HepG2 (cell line): ENCODE results near the gene RIPK1. TPM values are rescaled to one million over a fixed set of nuclear protein-coding genes. Genes with fewer than 3 reads are reported as not detected.
A peak's percentile ranks its signal among the peaks of the same experiment; 100 is the strongest.

Source experiments
- HOXA5 ChIP-seq: sonication (generic); formaldehyde crosslinking; IDR thresholded peaks from 2 replicates; pipeline ENCODE4 v1.4.0; 2020; ENCODE audit warnings: missing genetic modification reagents
- KLF15 ChIP-seq: sonication (generic); formaldehyde crosslinking; IDR thresholded peaks from 2 replicates; pipeline ENCODE4 v1.8.1; 2023; ENCODE audit warnings: borderline replicate concordance, mild to moderate bottlenecking, inconsistent platforms, missing genetic modification reagents, mixed read lengths
- MAFK ChIP-seq, 2 experiments: IDR thresholded peaks in 1 of 2; conservative IDR thresholded peaks in 1 of 2; 2 replicates each; pipeline ENCODE4 v1.6.1; 2011; ENCODE audit warnings: improper control_type of control experiment in 2 of 2, low read length in 2 of 2
- MLX ChIP-seq: IDR thresholded peaks from 2 replicates; pipeline ENCODE4 v1.6.1; 2016
- NFE2L1 ChIP-seq: sonication (generic); formaldehyde crosslinking; IDR thresholded peaks from 2 replicates; pipeline ENCODE4 v1.4.0; 2020; ENCODE audit warnings: missing genetic modification reagents, mild to moderate bottlenecking, borderline replicate concordance
- NKX3-1 ChIP-seq: sonication (generic); formaldehyde crosslinking; IDR thresholded peaks from 2 replicates; pipeline ENCODE4 v1.5.0; 2020; ENCODE audit warnings: missing genetic modification reagents
- SAP130 ChIP-seq: IDR thresholded peaks from 2 replicates; pipeline ENCODE4 v1.6.1; 2016; ENCODE audit warnings: low read depth
- STAT5B ChIP-seq: sonication (generic); formaldehyde crosslinking; IDR thresholded peaks from 2 replicates; pipeline ENCODE4 v1.4.0; 2020; ENCODE audit warnings: missing genetic modification reagents
- WIZ ChIP-seq: sonication (generic); formaldehyde crosslinking; IDR thresholded peaks from 2 replicates; pipeline ENCODE4 v1.5.1; 2020; ENCODE audit warnings: mild to moderate bottlenecking, missing genetic modification reagents
- ZC3H13 ChIP-seq: sonication (generic); formaldehyde crosslinking; IDR thresholded peaks from 2 replicates; pipeline ENCODE4 v1.8.1; 2023; ENCODE audit warnings: mild to moderate bottlenecking, missing genetic modification reagents, moderate library complexity
- ZKSCAN1 ChIP-seq: fragments of 150-350 bp; IDR thresholded peaks from 2 replicates; pipeline ENCODE4 v1.6.1; 2014; ENCODE audit warnings: low read length
- ZNF274 ChIP-seq: sonication (generic); formaldehyde crosslinking; IDR thresholded peaks from 2 replicates; pipeline ENCODE4 v1.5.1; 2020; ENCODE audit warnings: mild to moderate bottlenecking, missing genetic modification reagents
- ZNF275 ChIP-seq: sonication (generic); formaldehyde crosslinking; IDR thresholded peaks from 2 replicates; pipeline ENCODE4 v1.8.0; 2022; ENCODE audit warnings: missing genetic modification reagents, mild to moderate bottlenecking, inconsistent platforms, borderline replicate concordance
- ZNF569 ChIP-seq: sonication (generic); formaldehyde crosslinking; IDR thresholded peaks from 2 replicates; pipeline ENCODE4 v1.5.0; 2020; ENCODE audit warnings: mild to moderate bottlenecking, missing genetic modification reagents, moderate library complexity, borderline replicate concordance
- ZNF704 ChIP-seq: sonication (generic); formaldehyde crosslinking; IDR thresholded peaks from 2 replicates; pipeline ENCODE4 v1.8.1; 2023; ENCODE audit warnings: mild to moderate bottlenecking, inconsistent platforms, moderate library complexity, missing genetic modification reagents, borderline replicate concordance
- ZNF782 ChIP-seq: sonication (generic); formaldehyde crosslinking; IDR thresholded peaks from 2 replicates; pipeline ENCODE4 v1.4.0; 2020; ENCODE audit warnings: missing genetic modification reagents, mild to moderate bottlenecking, borderline replicate concordance
- polyA plus RNA-seq, 8 experiments: library from polyadenylated mRNA; depleted of rRNA in 3 of 8; stranded (reverse) in 7 of 8; unstranded in 1 of 8; fragments of >200 nt; fragmentation: Illumina TruSeq in 4 of 8; extraction: Trizol in 4 of 8; gene quantifications; 2 replicates each; pipeline versions ENCODE4 v1.2.1 to v1.2.3, GENCODE V29; 2011 to 2016; ENCODE audit warnings: low read depth in 4 of 8, missing spikeins in 1 of 8, mixed read lengths in 1 of 8; ENCODE audit not compliant: insufficient read depth in 1 of 8
- total RNA-seq, 5 experiments: library from RNA; depleted of rRNA; stranded (reverse); fragments of >200 nt; fragmentation: Illumina TruSeq; extraction: Trizol; gene quantifications; 2 replicates each; pipeline ENCODE4 v1.2.3, GENCODE V29; 2016; ENCODE audit warnings: low read depth in 1 of 5
- TF ChIP-seq, protein P1 (sequence below): sonication (generic); formaldehyde crosslinking; IDR thresholded peaks from 2 replicates; pipeline ENCODE4 v1.4.0; 2020; ENCODE audit warnings: mild to moderate bottlenecking, missing genetic modification reagents
- TF ChIP-seq, protein P2 (sequence below): sonication (generic); formaldehyde crosslinking; IDR thresholded peaks from 2 replicates; pipeline ENCODE4 v1.8.0; 2022; ENCODE audit warnings: mild to moderate bottlenecking, missing genetic modification reagents
- TF ChIP-seq, protein P3 (sequence below): sonication (generic); formaldehyde crosslinking; IDR thresholded peaks from 2 replicates; pipeline ENCODE4 v1.5.1; 2020; ENCODE audit warnings: mild to moderate bottlenecking, moderate library complexity, missing genetic modification reagents
- TF ChIP-seq, protein P4 (sequence below): sonication (generic); formaldehyde crosslinking; IDR thresholded peaks from 2 replicates; pipeline ENCODE4 v1.4.0; 2020; ENCODE audit warnings: mild to moderate bottlenecking, missing genetic modification reagents
- TF ChIP-seq, protein P5 (sequence below): sonication (generic); formaldehyde crosslinking; IDR thresholded peaks from 2 replicates; pipeline ENCODE4 v1.8.0; 2023; ENCODE audit warnings: mild to moderate bottlenecking, missing genetic modification reagents

RIPK1 gene
- total and polyA plus RNA-seq, 2 of the 13 experiments (the other 11 are each of a cell fraction or from before 2014, with no cell fraction given), result 9.0 to 10.3 TPM

GRCh38 chr6:3139090-3139903 lies 71.0 kb downstream of the RIPK1 start (continued):
- peak; percentile 51; the same call in 1 of the 2 replicates for TF ChIP-seq ZNF274
- TF ChIP-seq WIZ, result no peak
- TF ChIP-seq SAP130, result peak; percentile 100
- TF ChIP-seq, protein P1, sequence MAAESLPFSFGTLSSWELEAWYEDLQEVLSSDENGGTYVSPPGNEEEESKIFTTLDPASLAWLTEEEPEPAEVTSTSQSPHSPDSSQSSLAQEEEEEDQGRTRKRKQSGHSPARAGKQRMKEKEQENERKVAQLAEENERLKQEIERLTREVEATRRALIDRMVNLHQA (CRISPR knock-in tag), result no peak
- no peak for TF ChIP-seq KLF15 (CRISPR knock-in tag)
- peak; percentile 58; the same call in 1 of the 2 replicates for TF ChIP-seq NKX3-1
- peak; percentile 60; the same call in 1 of the 2 replicates for TF ChIP-seq ZNF782
- TF ChIP-seq, protein P2, sequence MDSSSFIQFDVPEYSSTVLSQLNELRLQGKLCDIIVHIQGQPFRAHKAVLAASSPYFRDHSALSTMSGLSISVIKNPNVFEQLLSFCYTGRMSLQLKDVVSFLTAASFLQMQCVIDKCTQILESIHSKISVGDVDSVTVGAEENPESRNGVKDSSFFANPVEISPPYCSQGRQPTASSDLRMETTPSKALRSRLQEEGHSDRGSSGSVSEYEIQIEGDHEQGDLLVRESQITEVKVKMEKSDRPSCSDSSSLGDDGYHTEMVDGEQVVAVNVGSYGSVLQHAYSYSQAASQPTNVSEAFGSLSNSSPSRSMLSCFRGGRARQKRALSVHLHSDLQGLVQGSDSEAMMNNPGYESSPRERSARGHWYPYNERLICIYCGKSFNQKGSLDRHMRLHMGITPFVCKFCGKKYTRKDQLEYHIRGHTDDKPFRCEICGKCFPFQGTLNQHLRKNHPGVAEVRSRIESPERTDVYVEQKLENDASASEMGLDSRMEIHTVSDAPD, result peak; percentile 63; the same call in 1 of the 2 replicates
- TF ChIP-seq, protein P3, sequence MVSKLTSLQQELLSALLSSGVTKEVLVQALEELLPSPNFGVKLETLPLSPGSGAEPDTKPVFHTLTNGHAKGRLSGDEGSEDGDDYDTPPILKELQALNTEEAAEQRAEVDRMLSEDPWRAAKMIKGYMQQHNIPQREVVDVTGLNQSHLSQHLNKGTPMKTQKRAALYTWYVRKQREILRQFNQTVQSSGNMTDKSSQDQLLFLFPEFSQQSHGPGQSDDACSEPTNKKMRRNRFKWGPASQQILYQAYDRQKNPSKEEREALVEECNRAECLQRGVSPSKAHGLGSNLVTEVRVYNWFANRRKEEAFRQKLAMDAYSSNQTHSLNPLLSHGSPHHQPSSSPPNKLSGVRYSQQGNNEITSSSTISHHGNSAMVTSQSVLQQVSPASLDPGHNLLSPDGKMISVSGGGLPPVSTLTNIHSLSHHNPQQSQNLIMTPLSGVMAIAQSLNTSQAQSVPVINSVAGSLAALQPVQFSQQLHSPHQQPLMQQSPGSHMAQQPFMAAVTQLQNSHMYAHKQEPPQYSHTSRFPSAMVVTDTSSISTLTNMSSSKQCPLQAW (CRISPR knock-in tag), result peak; percentile 87
- no peak for TF ChIP-seq NFE2L1 (CRISPR knock-in tag)
- no peak for TF ChIP-seq ZC3H13 (CRISPR knock-in tag)
- no peak for TF ChIP-seq ZNF569 (CRISPR knock-in tag)
- no peak; the same call in 1 of the 2 replicates for TF ChIP-seq STAT5B
- TF ChIP-seq, protein P4, sequence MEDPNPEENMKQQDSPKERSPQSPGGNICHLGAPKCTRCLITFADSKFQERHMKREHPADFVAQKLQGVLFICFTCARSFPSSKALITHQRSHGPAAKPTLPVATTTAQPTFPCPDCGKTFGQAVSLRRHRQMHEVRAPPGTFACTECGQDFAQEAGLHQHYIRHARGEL (CRISPR knock-in tag), result no peak
- peak; percentile 67; the same call in 1 of the 2 replicates for TF ChIP-seq ZKSCAN1
- TF ChIP-seq, protein P5, sequence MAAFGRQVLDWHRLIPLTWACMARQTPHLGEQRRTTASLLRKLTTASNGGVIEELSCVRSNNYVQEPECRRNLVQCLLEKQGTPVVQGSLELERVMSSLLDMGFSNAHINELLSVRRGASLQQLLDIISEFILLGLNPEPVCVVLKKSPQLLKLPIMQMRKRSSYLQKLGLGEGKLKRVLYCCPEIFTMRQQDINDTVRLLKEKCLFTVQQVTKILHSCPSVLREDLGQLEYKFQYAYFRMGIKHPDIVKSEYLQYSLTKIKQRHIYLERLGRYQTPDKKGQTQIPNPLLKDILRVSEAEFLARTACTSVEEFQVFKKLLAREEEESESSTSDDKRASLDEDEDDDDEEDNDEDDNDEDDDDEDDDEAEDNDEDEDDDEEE, result no peak
- TF ChIP-seq ZNF275 (CRISPR knock-in tag), result no peak
- peak; percentile 93 to 98 for TF ChIP-seq MAFK (conservative IDR thresholded peaks at IDR 0.05 in 1 of 2, IDR thresholded peaks at IDR 0.05 in 1 of 2; ENCODE audit: low read length in 2 of 2)
- peak; percentile 99 for TF ChIP-seq MLX
- TF ChIP-seq HOXA5 (CRISPR knock-in tag), result peak; percentile 83
- TF ChIP-seq ZNF704 (CRISPR knock-in tag), result 0 out of 2 replicates have a peak, but pooled peaks have one; percentile 72
